GM18502 (cell line): ENCODE measurements around the gene MBNL1.
"Not testable (repeated sequence)": the region's sequence is repeated elsewhere in the genome, so short reads cannot be mapped to it uniquely, and the experiment has no call there.

Source experiments
- ATAC-seq: cut with Tn5 transposase; IDR thresholded peaks from one replicate; pipeline ENCODE4 v1.9.1; 2021; ENCODE audit warnings: mild to moderate bottlenecking; ENCODE audit not compliant: unreplicated experiment, poor library complexity

The MBNL1 gene

GRCh38 chr3:152391671-152392070, 122.9 kb downstream of the MBNL1 start:
- no peak for ATAC-seq

GRCh38 chr3:152392272-152392880, 123.6 kb downstream of the MBNL1 start:
- ATAC-seq: no peak

GRCh38 chr3:152394246-152394645, 125.5 kb downstream of the MBNL1 start:
- no peak for ATAC-seq

- ATAC-seq: no peak
Observed at GRCh38 chr3:152395764-152396163, 127.0 kb downstream of the MBNL1 start.

GRCh38 chr3:152396867-152397266, 128.1 kb downstream of the MBNL1 start:
- no peak for ATAC-seq

- not testable (repeated sequence) for ATAC-seq
Observed at GRCh38 chr3:152397348-152397747, 128.6 kb downstream of the MBNL1 start.

- ATAC-seq: no peak
Observed at GRCh38 chr3:152398495-152398894, 129.8 kb downstream of the MBNL1 start.

- no peak for ATAC-seq
Observed at GRCh38 chr3:152399374-152399773, 130.6 kb downstream of the MBNL1 start.

- ATAC-seq: no peak
Observed at GRCh38 chr3:152400887-152401286, 132.2 kb downstream of the MBNL1 start.

GRCh38 chr3:152402695-152403451, 134.1 kb downstream of the MBNL1 start:
- no peak for ATAC-seq

- no peak for ATAC-seq
Observed at GRCh38 chr3:152403632-152404066, 134.9 kb downstream of the MBNL1 start.

- no peak for ATAC-seq
Observed at GRCh38 chr3:152404976-152405375, 136.2 kb downstream of the MBNL1 start.

- no peak for ATAC-seq
Observed at GRCh38 chr3:152405915-152406802, 137.4 kb downstream of the MBNL1 start.

GRCh38 chr3:152413240-152413639, 144.5 kb downstream of the MBNL1 start:
- ATAC-seq: no peak

GRCh38 chr3:152416808-152417580, 148.3 kb downstream of the MBNL1 start:
- no peak for ATAC-seq

GRCh38 chr3:152419748-152420147, 151.0 kb downstream of the MBNL1 start:
- no peak for ATAC-seq

GRCh38 chr3:152421162-152421561, 152.4 kb downstream of the MBNL1 start:
- no peak for ATAC-seq

GRCh38 chr3:152426393-152426792, 157.7 kb downstream of the MBNL1 start:
- no peak for ATAC-seq

- ATAC-seq: no peak
Observed at GRCh38 chr3:152428577-152428976, 159.8 kb downstream of the MBNL1 start.
